Stimulated activated CD8-positive, alpha-beta memory T cell treated with anti-CD3 and anti-CD28 coated beads, Interleukin-12 subunit alpha, Interleukin-12 subunit beta, amount 100 ng/mL, for 4 hours (primary cell): Measurements from ENCODE around the gene ADH1C.
"Not testable (repeated sequence)": the region's sequence is repeated elsewhere in the genome, so short reads cannot be mapped to it uniquely, and the experiment has no call there.

Experiments
- DNase-seq: peaks from one replicate; pipeline ENCODE4 v3.0.0-alpha.2; 2020; ENCODE audit warnings: low read depth

The ADH1C gene

DNA sequence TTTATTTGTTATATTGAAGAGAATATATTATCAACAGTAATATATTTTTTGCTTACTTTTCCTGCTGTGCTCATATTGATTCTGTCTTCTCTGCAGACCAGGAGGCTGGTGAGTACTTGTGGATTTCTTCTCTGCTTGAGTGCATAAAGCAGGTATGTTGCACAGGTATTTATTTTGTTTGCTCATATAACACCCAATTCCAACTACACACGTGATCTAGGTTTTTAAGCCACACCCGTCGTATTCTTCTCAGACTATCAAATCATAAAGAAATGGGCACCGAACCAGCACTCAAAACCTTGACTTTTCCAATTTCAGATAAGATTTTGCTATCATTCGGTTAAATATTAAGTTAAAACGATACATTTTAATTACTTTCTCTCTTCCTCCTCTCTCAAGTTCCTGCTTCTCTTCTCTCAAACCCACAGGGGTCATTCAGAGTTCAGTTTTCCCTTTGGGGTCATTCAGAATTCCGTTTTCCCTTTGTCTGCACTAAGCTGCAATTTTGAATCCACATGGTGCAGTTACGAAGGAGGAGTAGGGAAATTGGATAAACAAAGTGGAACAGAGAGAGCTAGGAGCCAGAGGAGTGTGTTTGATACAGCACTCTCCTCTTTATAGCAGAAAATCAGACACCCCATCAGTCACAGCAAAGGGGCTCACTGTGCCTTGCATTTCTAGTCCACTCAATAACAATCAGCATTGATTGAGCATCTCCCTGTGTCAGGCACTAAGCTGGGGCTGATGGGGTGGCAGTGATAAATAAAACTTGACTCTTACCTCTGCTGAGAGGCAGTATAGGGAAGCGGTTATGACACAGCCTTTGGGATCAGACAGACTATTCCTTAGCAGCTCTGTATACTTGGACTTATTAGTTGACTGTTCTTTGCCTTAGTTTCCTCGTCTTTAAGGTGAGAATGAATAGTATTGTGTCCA is at the start of gene ADH1C:
TSS of gene ADH1C (minus strand) at position 145 of the 936 bp plus-strand sequence. CDS start at position 74, 71 bp downstream.
- no peak for DNase-seq

DNA sequence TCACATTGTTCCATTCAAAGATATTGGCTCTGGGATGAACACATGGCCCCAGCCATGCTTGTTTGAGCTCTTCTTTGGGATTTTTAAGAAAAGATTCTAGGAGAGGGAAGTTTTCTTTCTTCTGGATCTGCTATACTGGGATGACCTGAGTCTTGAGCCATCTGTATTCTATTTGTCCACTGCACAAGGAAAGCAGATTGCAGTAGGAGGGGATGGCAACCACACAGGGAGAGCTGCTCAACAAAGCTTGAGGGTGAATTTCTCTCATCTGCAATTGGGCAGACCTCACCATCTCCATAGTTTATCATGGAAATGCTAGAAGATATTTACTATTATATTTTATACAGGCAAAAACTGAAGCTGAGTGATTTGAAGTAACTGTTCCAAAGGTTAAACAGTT is 48.3 kb upstream of the ADH1C start:
- DNase-seq: no peak

DNA sequence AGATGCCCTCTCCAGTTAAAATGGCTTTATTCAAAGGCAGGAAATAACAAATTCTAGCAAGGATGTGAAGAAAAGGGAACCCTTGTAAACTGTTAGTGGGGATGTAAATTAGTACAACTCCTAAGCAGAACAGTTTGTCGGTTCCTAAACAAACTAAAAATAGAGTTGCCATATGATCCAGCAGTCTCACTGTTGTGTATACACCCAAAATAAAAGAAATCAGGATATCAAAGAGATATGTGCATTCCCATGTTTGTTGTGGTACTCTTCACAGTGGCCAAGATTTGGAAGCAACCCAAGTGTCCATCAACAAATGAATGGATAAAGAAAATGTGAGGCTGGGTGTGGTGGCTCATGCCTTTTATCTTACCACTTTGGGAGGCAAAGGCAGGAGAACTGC is 46.5 kb upstream of the ADH1C start:
- DNase-seq: no peak

DNA sequence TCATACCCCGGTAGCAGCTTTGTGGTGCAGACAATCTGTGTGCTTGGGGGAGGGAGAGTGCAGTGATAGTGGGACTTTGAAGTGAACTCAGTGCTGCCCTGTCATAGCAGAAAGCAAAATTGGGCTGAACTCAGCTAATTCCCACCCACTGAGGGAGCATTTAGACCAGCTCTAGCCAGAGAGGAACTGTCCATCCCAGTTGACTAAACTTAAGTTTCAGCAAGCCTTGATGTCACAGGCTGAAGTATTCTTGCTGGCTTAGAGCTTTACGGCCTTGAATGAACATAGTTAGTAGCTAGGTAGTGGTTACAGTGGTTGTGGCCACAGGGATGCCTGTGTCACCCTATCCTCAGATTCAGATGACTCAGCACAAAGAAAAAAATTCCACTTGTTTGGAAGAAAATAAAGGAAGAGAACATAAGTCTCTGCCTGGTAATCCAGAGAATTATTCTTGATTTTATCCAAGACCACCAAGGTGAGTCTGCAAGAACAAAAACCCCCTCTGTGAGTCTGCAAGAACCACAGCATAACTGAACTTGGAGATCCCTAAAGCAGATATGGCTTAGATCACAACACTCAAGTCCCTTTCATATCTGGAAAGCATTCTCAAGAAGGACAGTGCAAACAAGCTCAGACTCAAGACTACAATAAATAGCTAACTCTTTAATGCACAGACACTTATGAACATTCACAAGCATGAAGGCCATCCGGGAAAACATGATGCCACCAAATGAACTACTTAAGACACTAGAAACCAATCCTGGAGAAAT is 43.2 kb upstream of the ADH1C start:
- no peak for DNase-seq

DNA sequence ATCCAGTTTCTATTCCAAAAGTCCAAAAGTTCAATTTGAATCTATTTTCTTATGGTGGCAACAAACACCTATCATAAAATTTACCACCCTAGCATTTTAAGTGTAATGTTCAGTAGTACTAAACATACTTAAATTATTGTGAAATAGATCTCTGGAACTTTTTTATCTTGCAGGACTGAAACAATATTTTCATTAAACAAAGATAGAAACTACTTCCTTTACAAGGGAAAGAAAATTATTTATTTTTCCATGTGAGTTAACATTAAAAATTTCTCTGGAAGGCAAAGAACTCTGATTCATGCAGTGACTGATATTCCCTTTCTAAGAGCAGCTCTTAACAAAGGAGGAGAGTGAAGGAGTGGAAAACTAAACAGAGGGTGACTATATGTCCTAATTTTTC is 42.4 kb upstream of the ADH1C start:
- DNase-seq: no peak

DNA sequence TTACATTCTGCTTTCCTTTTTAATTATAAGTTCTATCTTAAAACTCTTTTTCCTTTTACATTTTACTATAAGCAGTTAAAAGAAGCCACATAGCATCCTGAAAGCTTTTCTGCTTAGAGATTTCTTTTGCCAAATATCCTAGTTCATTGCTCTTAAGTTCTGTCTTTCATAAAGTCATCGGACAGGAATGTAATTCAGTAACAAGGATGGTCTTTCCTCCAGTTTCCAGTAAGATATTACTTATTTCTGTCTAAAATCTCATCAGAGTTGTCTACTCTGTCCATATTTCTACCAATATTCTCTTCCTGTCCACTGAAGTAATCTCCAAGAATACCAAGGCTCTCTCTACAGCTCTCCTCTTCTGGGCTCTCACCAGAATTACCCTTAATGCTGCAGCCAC is 37.5 kb upstream of the ADH1C start:
- no peak for DNase-seq

DNA sequence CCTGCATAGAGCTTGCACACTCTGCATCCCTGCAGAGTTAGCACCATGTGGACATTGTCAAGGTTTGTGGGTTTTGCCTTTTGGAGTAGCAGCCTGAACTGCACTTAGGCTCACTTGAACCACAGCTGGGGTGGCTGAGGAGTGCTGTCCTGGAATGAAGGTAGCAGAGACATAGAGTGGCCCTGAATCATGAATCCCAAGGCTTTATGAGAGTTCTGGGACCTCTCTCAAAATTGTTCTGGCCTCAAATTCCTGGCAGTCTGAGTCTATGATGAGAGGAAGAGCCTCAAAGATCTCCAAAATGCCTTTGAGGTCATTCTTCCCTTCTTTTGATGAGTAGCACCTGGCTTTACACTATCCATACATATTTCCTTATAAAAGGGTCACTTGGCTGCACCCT is 37.1 kb upstream of the ADH1C start:
- DNase-seq: no peak

DNA sequence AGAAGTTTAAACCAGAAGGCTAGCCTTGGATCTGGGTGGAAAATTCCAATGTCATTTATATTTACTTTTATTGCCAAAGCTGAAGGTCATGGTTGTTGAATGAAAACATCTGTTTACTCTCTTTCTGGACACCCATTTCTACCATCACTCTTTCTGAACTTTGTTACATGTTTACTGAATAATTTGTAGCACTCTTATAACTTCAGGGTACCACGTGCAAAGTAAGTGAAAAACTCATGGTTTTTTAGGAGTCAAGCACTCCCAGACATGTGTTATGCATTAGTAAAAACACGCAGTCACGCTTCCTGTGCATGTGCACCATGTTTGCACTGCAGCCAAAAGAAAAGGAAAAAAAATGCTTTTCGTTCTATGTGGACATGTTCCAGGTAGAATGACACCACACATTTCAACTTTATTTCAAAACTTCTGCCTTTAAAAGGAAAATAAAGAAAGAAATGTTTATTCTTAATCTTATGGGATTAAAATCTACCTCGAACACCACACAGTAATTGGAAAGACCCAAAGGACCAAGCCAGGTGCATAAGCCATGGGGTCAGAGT is 31.4 kb upstream of the ADH1C start:
- no peak for DNase-seq

DNA sequence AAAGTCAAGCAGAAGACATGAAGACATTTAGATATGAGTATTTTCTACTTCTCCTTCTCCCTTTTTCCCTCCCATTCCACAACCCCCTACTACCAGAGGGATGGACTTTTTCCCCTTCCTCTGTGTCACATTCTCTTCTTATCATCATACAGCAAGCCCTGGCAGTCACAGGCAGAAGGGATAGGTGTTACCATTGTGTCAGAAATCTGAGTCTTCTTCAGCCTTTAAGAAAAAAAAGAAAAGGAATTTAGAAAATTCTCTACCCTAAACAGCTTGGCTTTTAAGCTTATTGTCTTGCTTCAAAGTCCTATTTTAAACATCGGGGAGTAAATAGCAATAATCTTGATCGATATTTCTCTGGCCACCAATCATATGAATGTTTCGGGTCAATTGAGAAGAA is 30.9 kb upstream of the ADH1C start:
- DNase-seq: no peak

DNA sequence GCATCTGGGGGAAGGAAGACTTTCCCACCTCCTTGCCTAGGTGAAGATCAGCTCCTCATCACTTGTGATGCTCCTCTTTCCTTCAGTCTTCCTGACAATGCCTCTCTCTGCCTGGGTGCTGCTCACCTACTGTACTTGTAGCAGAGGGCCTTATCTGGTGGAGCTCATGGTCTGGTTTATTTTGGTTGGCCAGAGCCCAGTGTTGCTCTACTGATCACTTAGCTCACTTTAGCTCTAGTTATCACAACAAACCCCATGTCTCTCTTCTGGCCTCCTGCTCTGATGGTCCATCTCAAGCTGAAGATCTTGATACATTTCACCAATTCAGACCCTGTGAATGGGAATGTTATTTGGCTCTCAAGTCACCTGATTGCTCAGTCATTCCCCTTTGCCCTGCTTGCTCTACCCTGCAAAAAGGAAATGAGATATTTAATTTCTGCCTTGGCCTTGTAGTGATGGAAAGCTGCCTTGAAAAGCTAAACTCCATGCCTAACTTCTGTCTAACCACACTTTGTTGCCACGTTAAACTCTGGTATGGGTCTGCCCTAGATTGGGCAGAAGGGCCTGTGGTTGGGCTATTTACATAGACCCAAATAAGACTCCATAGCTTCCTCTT is 30.3 kb upstream of the ADH1C start:
- DNase-seq: no peak

DNA sequence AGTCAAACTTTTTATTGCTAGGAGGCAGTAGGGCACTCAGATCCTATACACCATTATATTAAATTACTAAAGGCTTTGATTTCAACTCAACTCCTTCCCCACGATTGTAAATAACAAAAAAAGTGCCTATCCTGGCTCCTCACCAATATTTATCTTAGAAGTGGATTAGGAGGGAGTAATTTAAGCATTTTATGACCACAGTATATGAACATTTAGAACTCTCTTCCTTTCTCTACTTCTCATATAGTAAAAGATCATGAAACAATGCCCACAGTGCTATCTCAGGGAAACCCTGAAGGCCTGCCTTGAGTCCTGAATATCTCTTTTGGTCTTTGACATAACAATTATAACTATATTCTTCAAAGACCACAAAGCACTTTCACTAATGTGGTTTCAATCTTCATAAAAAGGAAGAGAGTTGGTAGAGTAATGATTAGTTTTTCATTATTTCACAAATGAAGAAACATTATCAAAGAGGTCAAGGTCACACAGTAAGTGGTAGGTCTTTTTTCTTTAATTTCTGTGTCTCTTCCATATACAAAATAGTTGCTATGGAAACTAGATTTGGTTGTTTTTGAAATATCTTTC is 29.1 kb upstream of the ADH1C start:
- no peak for DNase-seq

DNA sequence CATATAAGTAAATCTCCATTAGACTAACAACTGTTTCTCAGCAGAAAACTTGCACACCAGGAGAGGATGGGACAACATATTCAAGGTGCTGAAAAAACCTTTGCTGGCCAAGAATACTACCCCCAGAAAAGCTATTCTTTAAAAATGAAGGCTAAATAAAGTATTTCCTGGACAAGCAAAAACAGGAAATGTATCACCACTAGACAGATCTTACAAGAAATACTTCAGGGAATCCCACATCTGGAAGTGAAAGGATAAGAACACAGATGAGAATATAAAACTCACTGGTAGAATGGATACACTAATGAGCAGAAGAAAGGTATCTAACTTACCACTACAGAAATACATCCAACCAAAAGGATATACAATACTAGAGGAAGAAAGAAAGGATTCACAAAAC is 27.0 kb upstream of the ADH1C start:
- DNase-seq: no peak

DNA sequence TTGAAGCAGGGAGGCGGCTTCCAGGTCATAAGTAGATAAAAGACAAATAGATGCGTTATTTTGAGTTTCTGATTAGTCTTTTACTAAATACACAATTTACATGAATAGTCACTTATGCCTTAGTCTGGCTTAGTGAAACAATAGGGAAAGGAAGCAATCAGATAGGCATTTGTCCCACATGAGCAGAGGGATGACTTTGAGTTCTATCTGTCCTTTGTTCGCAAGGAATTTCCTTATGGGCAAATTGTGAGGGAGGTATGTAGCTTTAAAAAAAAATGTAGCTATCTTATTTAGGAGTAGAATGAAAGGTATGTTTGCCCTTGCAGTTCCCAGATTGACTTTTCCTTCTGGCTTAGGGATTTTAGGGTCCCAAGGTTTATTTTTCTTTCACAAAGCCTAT is 26.3 kb upstream of the ADH1C start:
- no peak for DNase-seq

DNA sequence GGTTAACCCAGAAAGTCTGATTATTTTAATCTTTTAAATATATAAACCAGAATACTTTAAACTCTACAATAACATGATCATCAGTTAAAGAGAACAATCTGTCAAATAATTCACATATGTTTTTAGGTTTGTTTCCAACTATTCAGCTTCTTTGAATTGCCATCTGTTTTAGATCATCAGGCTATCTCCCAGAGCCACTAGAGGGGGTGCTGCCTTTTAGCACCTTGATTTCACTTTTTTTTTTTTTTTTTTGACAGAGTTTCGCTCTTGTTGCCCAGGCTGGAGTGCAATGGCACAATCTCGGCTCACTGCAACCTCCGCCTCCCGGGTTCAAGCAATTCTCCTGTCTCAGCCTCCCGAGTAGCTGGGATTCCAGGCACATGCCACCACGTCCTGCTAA is 24.8 kb upstream of the ADH1C start:
- DNase-seq: not testable (repeated sequence)

DNA sequence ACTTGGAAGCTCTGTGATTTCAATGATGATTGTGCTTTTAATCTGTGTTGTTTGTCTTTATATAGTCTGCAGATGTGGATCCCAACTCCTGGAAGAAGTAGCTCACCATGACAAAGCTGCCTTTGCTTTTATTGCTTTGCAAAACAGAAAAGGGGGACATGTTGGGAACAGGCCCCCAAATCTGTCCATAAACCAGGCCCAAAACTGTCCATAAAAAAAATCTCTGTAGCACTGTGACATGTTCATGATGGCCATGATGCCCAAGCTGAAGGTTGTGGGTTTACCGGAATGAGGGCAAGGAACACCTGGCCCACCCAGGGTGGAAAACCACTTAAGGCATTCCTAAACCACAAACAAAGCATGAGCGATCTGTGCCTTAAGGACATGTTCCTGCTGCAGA is 19.9 kb upstream of the ADH1C start:
- not testable (repeated sequence) for DNase-seq

DNA sequence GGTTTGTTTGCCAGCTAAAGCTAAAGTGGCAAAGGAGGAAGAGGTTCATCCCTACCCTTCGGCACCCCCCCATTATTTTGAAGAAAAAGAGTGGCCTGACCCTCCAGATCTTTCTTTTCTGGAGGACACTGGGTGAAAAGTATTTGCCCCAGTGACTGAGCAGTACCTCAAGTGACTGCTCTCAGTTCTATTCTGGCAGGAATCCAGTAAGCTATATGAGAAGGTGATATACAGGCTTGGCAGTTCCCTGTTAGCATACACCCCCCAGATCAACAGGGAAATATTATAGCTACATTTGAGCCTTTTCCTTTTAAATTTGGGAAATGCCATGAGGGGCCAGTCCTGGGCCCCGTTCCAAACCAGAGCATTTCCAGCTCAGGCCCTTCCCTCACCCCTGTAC is 15.3 kb upstream of the ADH1C start:
- DNase-seq: not testable (repeated sequence)

DNA sequence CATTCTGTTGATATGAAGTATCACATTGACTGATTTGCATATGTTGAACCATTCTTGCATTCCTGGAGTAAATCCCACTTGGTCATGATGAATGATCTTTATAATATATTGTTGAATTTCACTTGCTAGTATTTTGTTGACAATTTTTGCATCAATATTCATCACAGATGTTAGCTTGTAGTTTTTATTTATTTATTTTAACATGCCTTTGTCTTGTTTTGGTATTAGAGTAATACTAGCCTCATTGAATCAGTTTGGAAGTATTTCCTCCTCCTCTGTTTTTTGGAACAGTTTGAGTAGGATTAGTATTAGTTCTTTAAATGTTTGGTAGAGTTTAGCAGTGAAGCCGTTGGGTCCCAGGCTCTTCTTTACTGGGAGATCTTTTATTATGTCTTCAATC is 13.9 kb upstream of the ADH1C start:
- no peak for DNase-seq

DNA sequence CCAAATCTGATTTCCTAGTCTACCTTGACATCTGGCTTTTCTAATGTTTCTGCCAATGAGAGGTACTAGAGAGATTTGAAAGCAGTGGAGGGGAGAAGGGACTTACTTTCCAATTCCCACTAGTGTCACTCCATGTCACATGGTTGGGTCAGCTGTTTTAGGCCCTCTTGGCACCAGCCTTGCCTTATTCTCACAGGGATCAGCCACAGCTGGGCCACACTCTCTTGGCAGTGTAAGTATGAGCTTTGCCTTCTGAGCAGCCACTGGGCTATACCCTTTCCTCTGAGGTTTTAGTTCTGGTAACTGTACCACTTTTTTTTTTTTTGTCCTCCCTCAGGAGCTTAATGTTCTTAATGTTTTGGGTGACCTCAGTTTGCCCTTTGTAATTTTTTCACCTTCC is 10.2 kb upstream of the ADH1C start:
- no peak for DNase-seq

DNA sequence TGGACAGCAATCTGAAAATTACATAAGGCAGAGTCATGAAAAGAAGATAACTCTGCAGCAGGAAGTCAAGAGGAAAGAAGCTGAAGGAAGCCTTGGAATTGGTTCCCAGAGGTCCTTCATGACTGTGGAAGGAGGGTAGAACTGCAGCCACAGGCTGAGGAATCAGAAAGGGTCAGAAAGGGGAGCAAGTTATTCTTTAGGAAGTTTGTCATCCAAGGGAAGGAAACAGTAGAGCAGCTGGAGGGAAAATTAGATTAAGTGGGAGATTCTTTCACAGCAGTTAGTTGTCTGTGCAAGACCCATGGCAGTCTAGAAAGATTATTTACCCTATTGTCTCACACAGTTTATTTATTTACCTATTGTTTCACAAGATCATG is 9.3 kb upstream of the ADH1C start:
- no peak for DNase-seq

DNA sequence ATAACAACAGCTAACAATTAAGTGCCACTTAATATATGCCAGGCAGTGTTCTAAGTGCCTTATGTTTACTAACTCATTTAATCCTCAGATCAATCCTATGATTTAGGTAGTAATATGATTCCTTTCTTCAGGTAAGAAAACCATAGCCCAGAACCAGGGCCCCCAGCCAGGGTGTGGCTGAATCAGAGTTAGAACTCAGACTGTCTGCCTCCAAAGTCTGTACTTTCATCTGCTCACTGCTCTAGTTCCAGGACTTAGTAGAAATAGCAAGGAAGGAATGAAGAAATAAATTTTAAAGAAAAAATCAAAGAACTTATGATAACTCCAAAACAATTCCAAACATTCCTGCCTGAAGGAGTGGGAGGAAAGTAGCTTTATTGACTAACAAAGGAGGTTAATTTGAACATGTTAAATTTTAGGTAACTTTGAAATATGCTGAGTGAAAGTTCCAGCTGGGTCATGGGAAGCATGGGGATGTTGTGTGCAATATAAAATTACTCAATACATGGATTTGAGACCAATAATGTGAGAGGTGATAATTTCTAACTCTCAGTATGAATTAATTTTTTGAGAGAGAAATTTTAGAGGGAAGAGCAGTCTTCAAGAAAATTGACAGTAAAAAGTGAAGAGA is 8.8 kb upstream of the ADH1C start:
- no peak for DNase-seq

DNA sequence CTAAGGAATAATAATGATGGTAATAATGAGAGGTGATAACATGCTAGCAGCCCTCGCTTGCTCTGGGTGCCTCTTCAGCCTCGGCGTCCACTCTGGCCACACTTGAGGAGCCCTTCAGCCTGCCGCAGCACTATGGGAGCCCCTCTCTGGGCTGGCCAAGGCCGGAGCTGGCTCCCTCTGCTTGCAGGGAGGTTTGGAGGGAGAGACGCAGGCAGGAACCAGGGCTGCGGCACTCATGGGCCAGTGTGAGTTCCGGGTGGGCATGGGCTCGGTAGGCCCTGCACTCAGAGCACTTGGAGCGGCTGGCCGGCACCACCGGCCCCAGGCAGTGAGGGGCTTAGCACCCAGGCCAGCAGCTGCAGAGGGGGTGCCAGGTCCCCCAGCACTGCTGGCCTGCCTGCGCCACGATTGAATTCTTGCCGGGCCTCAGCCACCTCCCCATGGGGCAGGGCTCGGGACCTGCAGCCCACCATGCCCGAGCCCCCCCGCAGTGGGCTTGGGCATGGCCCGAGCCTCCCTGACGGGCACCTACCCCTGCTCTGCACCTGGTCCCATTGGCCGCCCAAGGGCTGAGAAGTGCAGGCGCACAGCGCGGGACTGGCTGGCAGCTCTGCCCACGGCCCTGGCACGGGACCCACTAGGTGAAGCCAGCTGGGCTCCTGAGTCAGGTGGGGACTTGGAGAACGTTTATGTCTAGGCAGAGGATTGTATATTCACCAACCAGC is 7.1 kb upstream of the ADH1C start:
- DNase-seq: no peak
